HepG2 (cell line): ENCODE measurements around the gene ACTN1. TPM values are rescaled to one million over a fixed set of nuclear protein-coding genes. Genes with fewer than 3 reads are reported as not detected.

Experiments used
- HOXA3 ChIP-seq: sonication (generic); formaldehyde crosslinking; IDR thresholded peaks from 2 replicates; pipeline ENCODE4 v1.5.0; 2020; ENCODE audit warnings: missing genetic modification reagents
- JUND ChIP-seq: sonication (generic); formaldehyde crosslinking; IDR thresholded peaks from 2 replicates; pipeline ENCODE4 v1.8.0; 2022; ENCODE audit warnings: mild to moderate bottlenecking, missing genetic modification reagents
- MTF1 ChIP-seq: sonication (generic); formaldehyde crosslinking; IDR thresholded peaks from 2 replicates; pipeline ENCODE4 v1.5.0; 2020; ENCODE audit warnings: missing genetic modification reagents
- NR3C1 ChIP-seq: sonication (generic); formaldehyde crosslinking; IDR thresholded peaks from 2 replicates; pipeline ENCODE4 v1.4.0; 2020; ENCODE audit warnings: missing genetic modification reagents
- RARA ChIP-seq: IDR thresholded peaks from 2 replicates; pipeline ENCODE4 v1.6.1; 2016; ENCODE audit warnings: missing genetic modification reagents, missing compliant biosample characterization
- RXRA ChIP-seq: sonication (generic); formaldehyde crosslinking; IDR thresholded peaks from 2 replicates; pipeline ENCODE4 v1.5.1; 2020; ENCODE audit warnings: missing genetic modification reagents
- SP5 ChIP-seq: IDR thresholded peaks from 2 replicates; pipeline ENCODE4 v1.6.1; 2016; ENCODE audit warnings: low read depth, borderline replicate concordance
- TBX2 ChIP-seq: sonication (generic); formaldehyde crosslinking; IDR thresholded peaks from 2 replicates; pipeline ENCODE4 v1.5.0; 2020; ENCODE audit warnings: missing genetic modification reagents, mild to moderate bottlenecking, borderline replicate concordance
- ZNF350 ChIP-seq: sonication (generic); formaldehyde crosslinking; IDR thresholded peaks from 2 replicates; pipeline ENCODE4 v1.4.0; 2020; ENCODE audit warnings: mild to moderate bottlenecking, low read depth, missing genetic modification reagents, borderline replicate concordance
- ZNF749 ChIP-seq: sonication (generic); formaldehyde crosslinking; IDR thresholded peaks from 2 replicates; pipeline ENCODE4 v1.8.0; 2022; ENCODE audit warnings: mild to moderate bottlenecking, missing genetic modification reagents, moderate library complexity, borderline replicate concordance
- ZNF773 ChIP-seq: sonication (generic); formaldehyde crosslinking; IDR thresholded peaks from 2 replicates; pipeline ENCODE4 v1.4.0; 2020; ENCODE audit warnings: missing genetic modification reagents, borderline replicate concordance
- ZNF83 ChIP-seq: sonication (generic); formaldehyde crosslinking; IDR thresholded peaks from 2 replicates; pipeline ENCODE4 v1.4.0; 2020; ENCODE audit warnings: missing genetic modification reagents, mild to moderate bottlenecking, borderline replicate concordance
- polyA plus RNA-seq, 8 experiments: library from polyadenylated mRNA; depleted of rRNA in 3 of 8; stranded (reverse) in 7 of 8; unstranded in 1 of 8; fragments of >200 nt; fragmentation: Illumina TruSeq in 4 of 8; extraction: Trizol in 4 of 8; gene quantifications; 2 replicates each; pipeline versions ENCODE4 v1.2.1 to v1.2.3, GENCODE V29; 2011 to 2016; ENCODE audit warnings: low read depth in 4 of 8, missing spikeins in 1 of 8, mixed read lengths in 1 of 8; ENCODE audit not compliant: insufficient read depth in 1 of 8
- total RNA-seq, 5 experiments: library from RNA; depleted of rRNA; stranded (reverse); fragments of >200 nt; fragmentation: Illumina TruSeq; extraction: Trizol; gene quantifications; 2 replicates each; pipeline ENCODE4 v1.2.3, GENCODE V29; 2016; ENCODE audit warnings: low read depth in 1 of 5
- TF ChIP-seq, protein P1 (sequence below): sonication (generic); formaldehyde crosslinking; IDR thresholded peaks from 2 replicates; pipeline ENCODE4 v1.4.0; 2020; ENCODE audit warnings: missing genetic modification reagents, low read depth, mild to moderate bottlenecking, borderline replicate concordance
- TF ChIP-seq, protein P2 (sequence below): sonication (generic); formaldehyde crosslinking; IDR thresholded peaks from 2 replicates; pipeline ENCODE4 v1.5.0; 2020; ENCODE audit warnings: missing genetic modification reagents

ACTN1 gene
- total and polyA plus RNA-seq, 2 of the 13 experiments (the other 11 are each of a cell fraction or from before 2014, with no cell fraction given), result 58.6 to 162 TPM

DNA sequence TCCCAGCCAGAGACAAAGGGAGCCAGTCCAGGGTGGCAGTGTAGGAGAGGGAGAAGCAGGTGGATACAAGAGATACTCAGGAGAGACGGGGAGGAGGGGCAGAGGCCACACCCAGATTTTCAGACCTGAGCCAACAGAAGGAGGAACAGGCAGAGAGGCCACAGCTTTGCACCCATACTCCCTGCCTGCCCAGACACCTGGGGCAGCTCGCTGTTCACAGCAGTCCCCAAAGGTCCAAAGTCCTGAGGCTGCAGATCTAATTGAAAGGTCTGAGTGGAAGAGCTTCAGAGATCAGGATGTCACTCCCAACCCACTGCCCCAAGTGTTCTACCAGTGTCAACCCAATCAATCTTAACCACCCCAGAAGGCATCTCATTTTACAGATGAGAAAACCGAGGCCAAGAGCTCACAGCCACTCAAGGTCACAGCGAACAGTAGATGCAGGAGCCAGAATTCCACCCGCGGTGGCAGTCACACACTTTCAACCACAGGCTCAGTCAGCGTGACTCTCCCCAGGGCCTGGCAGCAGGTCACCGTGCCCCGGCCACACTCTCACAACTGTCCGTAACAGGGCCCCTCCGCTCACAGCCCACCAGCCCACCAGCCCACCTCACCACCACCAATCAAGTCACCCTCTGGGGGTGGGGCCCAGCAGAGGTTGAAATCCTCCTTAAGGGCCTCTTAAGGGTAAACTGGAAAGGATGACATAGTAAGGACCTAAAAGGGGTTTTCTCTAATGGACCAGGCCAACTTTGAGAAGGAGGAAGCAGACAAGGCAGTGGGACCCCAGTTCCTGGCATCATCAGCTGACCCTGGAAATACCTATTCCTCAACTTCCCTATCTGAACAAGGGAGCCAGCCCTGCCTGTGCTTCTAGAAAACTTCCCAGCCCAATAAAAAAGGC, 33.3 kb downstream of the ACTN1 start (continued):
- no peak for TF ChIP-seq ZNF83 (CRISPR knock-in tag)
- TF ChIP-seq ZNF749, result no peak
- peak; percentile 12; the same call in 1 of the 2 replicates for TF ChIP-seq RARA
- TF ChIP-seq MTF1 (CRISPR knock-in tag), result no peak
- peak; percentile 46; the same call in 1 of the 2 replicates for TF ChIP-seq HOXA3 (CRISPR knock-in tag)
- no peak for TF ChIP-seq JUND (CRISPR knock-in tag)
- TF ChIP-seq SP5 (CRISPR knock-in tag), result no peak
- TF ChIP-seq, protein P1, sequence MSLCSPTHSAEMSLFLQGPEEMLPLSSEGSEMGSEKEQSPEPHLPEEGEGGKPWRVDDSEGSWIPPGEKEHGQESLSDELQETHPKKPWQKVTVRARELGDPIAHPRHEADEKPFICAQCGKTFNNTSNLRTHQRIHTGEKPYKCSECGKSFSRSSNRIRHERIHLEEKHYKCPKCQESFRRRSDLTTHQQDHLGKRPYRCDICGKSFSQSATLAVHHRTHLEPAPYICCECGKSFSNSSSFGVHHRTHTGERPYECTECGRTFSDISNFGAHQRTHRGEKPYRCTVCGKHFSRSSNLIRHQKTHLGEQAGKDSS (CRISPR knock-in tag), result peak; percentile 35; the same call in 1 of the 2 replicates
- peak; percentile 23; the same call in 1 of the 2 replicates for TF ChIP-seq ZNF350
- 0 out of 2 replicates have a peak, but pooled peaks have one; percentile 28 for TF ChIP-seq RXRA (CRISPR knock-in tag)
- 0 out of 2 replicates have a peak, but pooled peaks have one; percentile 62 for TF ChIP-seq TBX2
- TF ChIP-seq, protein P2, sequence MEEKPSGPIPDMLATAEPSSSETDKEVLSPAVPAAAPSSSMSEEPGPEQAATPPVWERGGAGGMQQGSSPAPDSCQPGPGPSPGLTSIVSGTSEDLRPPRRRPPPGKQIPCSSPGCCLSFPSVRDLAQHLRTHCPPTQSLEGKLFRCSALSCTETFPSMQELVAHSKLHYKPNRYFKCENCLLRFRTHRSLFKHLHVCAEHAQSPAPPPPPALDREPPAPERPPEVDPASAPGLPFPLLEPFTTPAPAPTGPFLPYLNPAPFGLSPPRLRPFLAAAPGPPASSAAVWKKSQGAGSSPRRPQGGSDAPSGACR (CRISPR knock-in tag), result no peak
- no peak for TF ChIP-seq ZNF773 (CRISPR knock-in tag)
- no peak for TF ChIP-seq NR3C1 (CRISPR knock-in tag)
